Measurements from ENCODE around the gene ELMO3. TPM values are rescaled to one million over a fixed set of nuclear protein-coding genes. Genes with fewer than 3 reads are reported as not detected.

Gene ELMO3
- total RNA-seq, 1 experiment from 2014 or later = 8.6 TPM

GRCh38 chr16:67191995-67192681 lies 6.8 kb upstream of the ELMO3 start, which contains the start of gene E2F4:
Gene E2F4 (plus strand): TSS chr16:67192155. CDS start chr16:67192228, 73 bp downstream.
- Mint-ChIP-seq H3K27me3 (ENCODE audit: low read depth) (0 out of 2 replicates have a peak, but pooled peaks cover 3% of the 10 kb centered on the region), H3K9me3 (no peaks in the 10 kb centered on the region; a peak in 1 of 5 replicates), H3K4me3 (peak within 1 kb of the TSS; percentile 86 to 93), H3K36me3 (ENCODE audit: insufficient read depth in 1 of 3, low read depth in 3 of 3) (peaks cover 36 to 45% (median 43%) of the 10 kb centered on the region in 3 experiments), H3K4me1 (peaks cover 18 to 29% of the 10 kb centered on the region in 2 experiments), H3K27ac (no peak within 1 kb of the TSS; a peak in 2 of 7 replicates)
- Histone ChIP-seq H3K27me3 (ENCODE audit: insufficient read depth, low read length) (no peaks in the 10 kb centered on the region; the same call in 1 of the 2 replicates), H2BK120ac (ENCODE audit: low read depth, low read length, poor library complexity, severe bottlenecking) (no peak within 1 kb of the TSS), H3K4me2 (ENCODE audit: insufficient read depth, insufficient read length, low read length) (peak within 1 kb of the TSS; percentile 89), H3T11ph (ENCODE audit: low read length) (no peak within 1 kb of the TSS), H4K8ac (replicated peaks; ENCODE audit: insufficient read length, low read depth, low read length) (no peak within 1 kb of the TSS), H3K23ac (ENCODE audit: insufficient read length, low read depth, low read length) (no peak within 1 kb of the TSS), H3K23me2 (ENCODE audit: insufficient read length, low read depth, low read length, poor library complexity, severe bottlenecking) (peaks cover 8% of the 10 kb centered on the region), H2BK5ac (ENCODE audit: insufficient read length, low read length) (no peak within 1 kb of the TSS), H4K91ac (ENCODE audit: insufficient read length, low read depth, low read length) (no peak within 1 kb of the TSS), H3K27ac (ENCODE audit: insufficient read length, low read depth, low read length) (no peak within 1 kb of the TSS), H3K4ac (ENCODE audit: low read depth, low read length) (no peak within 1 kb of the TSS), H3K9me3 (ENCODE audit: control insufficient read depth, low read depth, low read length) (no peaks in the 10 kb centered on the region), H2AK5ac (ENCODE audit: insufficient read length, low read length) (no peak within 1 kb of the TSS), H3K56ac (ENCODE audit: insufficient read length, low read depth, low read length) (no peak within 1 kb of the TSS), H2AFZ (ENCODE audit: low read length) (no peak within 1 kb of the TSS), H3K79me1 (ENCODE audit: insufficient read depth, low read depth, low read length, poor library complexity, severe bottlenecking) (peaks cover 13% of the 10 kb centered on the region), H4K5ac (ENCODE audit: insufficient read length, low read depth, low read length) (no peak within 1 kb of the TSS), H2BK20ac (ENCODE audit: low read depth, low read length, poor library complexity, severe bottlenecking) (no peak within 1 kb of the TSS), H3K79me2 (ENCODE audit: insufficient read depth, low read length) (peaks cover 13% of the 10 kb centered on the region; the same call in 1 of the 2 replicates), H3K4me1 (ENCODE audit: insufficient read depth, low read length) (no peaks in the 10 kb centered on the region), H2BK12ac (ENCODE audit: insufficient read length, low read depth, low read length) (no peak within 1 kb of the TSS), H2BK15ac (ENCODE audit: low read depth, low read length) (no peak within 1 kb of the TSS), H4K20me1 (ENCODE audit: control insufficient read depth, insufficient read depth, insufficient read length) (no peaks in the 10 kb centered on the region), H3K14ac (ENCODE audit: insufficient read depth, low read length) (no peak within 1 kb of the TSS; the same call in 1 of the 2 replicates), H3K18ac (ENCODE audit: insufficient read length, low read depth, low read length) (no peak within 1 kb of the TSS), H3K9ac (ENCODE audit: extremely low read depth, insufficient read length, low read length) (peak within 1 kb of the TSS; percentile 87)
- WGBS (ENCODE audit: extremely low coverage, insufficient read length, low lambda C conversion rate) = no CpG with 5 or more reads among the region's 54 CpGs
- peak; percentile 91 for DNase-seq
- TF ChIP-seq, protein P1, sequence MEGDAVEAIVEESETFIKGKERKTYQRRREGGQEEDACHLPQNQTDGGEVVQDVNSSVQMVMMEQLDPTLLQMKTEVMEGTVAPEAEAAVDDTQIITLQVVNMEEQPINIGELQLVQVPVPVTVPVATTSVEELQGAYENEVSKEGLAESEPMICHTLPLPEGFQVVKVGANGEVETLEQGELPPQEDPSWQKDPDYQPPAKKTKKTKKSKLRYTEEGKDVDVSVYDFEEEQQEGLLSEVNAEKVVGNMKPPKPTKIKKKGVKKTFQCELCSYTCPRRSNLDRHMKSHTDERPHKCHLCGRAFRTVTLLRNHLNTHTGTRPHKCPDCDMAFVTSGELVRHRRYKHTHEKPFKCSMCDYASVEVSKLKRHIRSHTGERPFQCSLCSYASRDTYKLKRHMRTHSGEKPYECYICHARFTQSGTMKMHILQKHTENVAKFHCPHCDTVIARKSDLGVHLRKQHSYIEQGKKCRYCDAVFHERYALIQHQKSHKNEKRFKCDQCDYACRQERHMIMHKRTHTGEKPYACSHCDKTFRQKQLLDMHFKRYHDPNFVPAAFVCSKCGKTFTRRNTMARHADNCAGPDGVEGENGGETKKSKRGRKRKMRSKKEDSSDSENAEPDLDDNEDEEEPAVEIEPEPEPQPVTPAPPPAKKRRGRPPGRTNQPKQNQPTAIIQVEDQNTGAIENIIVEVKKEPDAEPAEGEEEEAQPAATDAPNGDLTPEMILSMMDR (conservative IDR thresholded peaks at IDR 0.05) = no peak

Data from H9 (cell line).